Mesendoderm (in vitro differentiated cells): ENCODE results near the gene IKZF1.

Experiments used
- DNase-seq: peaks from one replicate; pipeline ENCODE4 v3.0.0; 2013
- H2AK5ac ChIP-seq: 2 replicates; pipeline ENCODE4 v1.6.1; 2013; ENCODE audit warnings: low read length, inconsistent platforms
- H2BK120ac ChIP-seq: 2 replicates; pipeline ENCODE4 v1.6.1; 2013; ENCODE audit warnings: low read depth, mild to moderate bottlenecking, low read length, moderate library complexity, mixed read lengths
- H2BK15ac ChIP-seq: replicated peaks from 2 replicates; pipeline ENCODE4 v1.6.1; 2013; ENCODE audit warnings: low read depth, mild to moderate bottlenecking, moderate library complexity
- H2BK5ac ChIP-seq: 2 replicates; pipeline ENCODE4 v1.6.1; 2013; ENCODE audit warnings: low read length, inconsistent platforms
- H3K18ac ChIP-seq: 2 replicates; pipeline ENCODE4 v1.6.1; 2013; ENCODE audit warnings: mild to moderate bottlenecking, low read length, mixed read lengths
- H3K23ac ChIP-seq: one replicate; pipeline ENCODE4 v1.6.1; 2013; ENCODE audit warnings: low read length
- H3K27ac ChIP-seq: 2 replicates; pipeline ENCODE4 v1.5.1; 2013; ENCODE audit warnings: low read depth, mild to moderate bottlenecking, inconsistent platforms, low read length, moderate library complexity
- H3K27me3 ChIP-seq: 2 replicates; pipeline ENCODE4 v1.6.1; 2013; ENCODE audit warnings: low read length, control low read depth, mild to moderate bottlenecking, inconsistent platforms; ENCODE audit not compliant: insufficient read depth, poor library complexity
- H3K36me3 ChIP-seq: 2 replicates; pipeline ENCODE4 v1.6.1; 2013; ENCODE audit warnings: low read length, inconsistent platforms; ENCODE audit not compliant: control insufficient read depth, insufficient read depth
- H3K4ac ChIP-seq: one replicate; pipeline ENCODE4 v1.6.1; 2013; ENCODE audit warnings: low read depth, mild to moderate bottlenecking, low read length, moderate library complexity
- H3K4me1 ChIP-seq: 2 replicates; pipeline ENCODE4 v1.6.1; 2013; ENCODE audit warnings: low read depth, low read length, inconsistent platforms; ENCODE audit not compliant: control insufficient read depth
- H3K4me2 ChIP-seq: 2 replicates; pipeline ENCODE4 v1.6.1; 2013; ENCODE audit warnings: low read length
- H3K4me3 ChIP-seq: 2 replicates; pipeline ENCODE4 v1.5.1; 2013; ENCODE audit warnings: mild to moderate bottlenecking, low read length
- H3K56ac ChIP-seq: one replicate; pipeline ENCODE4 v1.6.1; 2013; ENCODE audit warnings: low read length
- H3K79me1 ChIP-seq: 2 replicates; pipeline ENCODE4 v1.6.1; 2013; ENCODE audit warnings: low read length, inconsistent platforms
- H3K79me2 ChIP-seq: 2 replicates; pipeline ENCODE4 v1.6.1; 2013; ENCODE audit warnings: mild to moderate bottlenecking, low read length; ENCODE audit not compliant: control insufficient read depth, insufficient read depth
- H3K9ac ChIP-seq: 2 replicates; pipeline ENCODE4 v1.6.1; 2013; ENCODE audit warnings: low read length, inconsistent platforms
- H4K5ac ChIP-seq: one replicate; pipeline ENCODE4 v1.6.1; 2013; ENCODE audit warnings: low read length
- H4K8ac ChIP-seq: one replicate; pipeline ENCODE4 v1.6.1; 2013; ENCODE audit warnings: low read depth, mild to moderate bottlenecking, control low read depth, low read length, moderate library complexity
- WGBS: extraction: QIAGEN DNeasy Blood & Tissue Kit; methylation state at CpG from one replicate; pipeline ENCODE4 v1.1.7; 2013; ENCODE audit warnings: low lambda C conversion rate, missing lambda C conversion rate; ENCODE audit not compliant: insufficient coverage; ENCODE audit errors: extremely low coverage; 5-methylcytosine and 5-hydroxymethylcytosine counted together

The IKZF1 gene

GRCh38 chr7:50389961-50390360 lies 85.4 kb downstream of the IKZF1 start:
- H3K36me3 ChIP-seq = no peaks in the 10 kb centered on the region
- no peak overlapping the region for H3K9ac ChIP-seq
- no peak overlapping the region for H3K4me2 ChIP-seq
- no peaks in the 10 kb centered on the region for H3K27me3 ChIP-seq
- no peaks in the 10 kb centered on the region for H3K4me1 ChIP-seq
- H3K4me3 ChIP-seq = no peak overlapping the region
- no peak overlapping the region for H3K23ac ChIP-seq
- no peak overlapping the region for H2BK5ac ChIP-seq
- no peak overlapping the region for H2BK15ac ChIP-seq
- H3K79me2 ChIP-seq = no peaks in the 10 kb centered on the region
- H3K79me1 ChIP-seq = no peaks in the 10 kb centered on the region
- WGBS = no CpG with 5 or more reads among the region's 3 CpGs
- H4K5ac ChIP-seq = no peak overlapping the region
- H2AK5ac ChIP-seq = no peak overlapping the region
- no peak for DNase-seq
- no peak overlapping the region for H4K8ac ChIP-seq
- no peak overlapping the region for H3K27ac ChIP-seq
- H3K18ac ChIP-seq = no peak overlapping the region
- H2BK120ac ChIP-seq = no peak overlapping the region
- H3K56ac ChIP-seq = no peak overlapping the region
- H3K4ac ChIP-seq = no peak overlapping the region

- Histone ChIP-seq H2BK15ac (no peak overlapping the region), H2AK5ac (no peak overlapping the region), H2BK5ac (no peak overlapping the region), H3K4ac (no peak overlapping the region), H3K36me3 (no peaks in the 10 kb centered on the region), H3K4me1 (no peaks in the 10 kb centered on the region), H3K56ac (no peak overlapping the region), H3K79me1 (no peaks in the 10 kb centered on the region), H3K18ac (no peak overlapping the region), H3K4me3 (no peak overlapping the region), H4K5ac (no peak overlapping the region), H3K27me3 (no peaks in the 10 kb centered on the region), H3K23ac (no peak overlapping the region), H3K4me2 (no peak overlapping the region), H2BK120ac (no peak overlapping the region), H4K8ac (no peak overlapping the region), H3K9ac (no peak overlapping the region), H3K27ac (no peak overlapping the region), H3K79me2 (no peaks in the 10 kb centered on the region)
- WGBS = no CpG with 5 or more reads among the region's 3 CpGs
- DNase-seq = no peak
Observed at GRCh38 chr7:50391386-50391785, 86.9 kb downstream of the IKZF1 start.

GRCh38 chr7:50393076-50393475 lies 88.6 kb downstream of the IKZF1 start:
- Histone ChIP-seq H3K4me2 (no peak overlapping the region), H4K8ac (no peak overlapping the region), H3K79me1 (no peaks in the 10 kb centered on the region), H3K27ac (no peak overlapping the region), H3K36me3 (no peaks in the 10 kb centered on the region), H3K4me1 (no peaks in the 10 kb centered on the region), H2BK5ac (no peak overlapping the region), H3K23ac (no peak overlapping the region), H3K9ac (no peak overlapping the region), H3K79me2 (no peaks in the 10 kb centered on the region), H3K56ac (no peak overlapping the region), H2BK120ac (no peak overlapping the region), H3K4me3 (no peak overlapping the region), H2AK5ac (no peak overlapping the region), H3K27me3 (no peaks in the 10 kb centered on the region), H3K18ac (no peak overlapping the region), H4K5ac (no peak overlapping the region), H3K4ac (no peak overlapping the region), H2BK15ac (no peak overlapping the region)
- no CpG with 5 or more reads among the region's 1 CpG for WGBS
- no peak for DNase-seq

- Histone ChIP-seq H3K27ac (no peak overlapping the region), H2BK5ac (no peak overlapping the region), H3K9ac (no peak overlapping the region), H3K4ac (no peak overlapping the region), H3K56ac (no peak overlapping the region), H3K79me2 (no peaks in the 10 kb centered on the region), H3K18ac (no peak overlapping the region), H2BK15ac (no peak overlapping the region), H3K79me1 (no peaks in the 10 kb centered on the region), H4K8ac (no peak overlapping the region), H4K5ac (no peak overlapping the region), H2BK120ac (no peak overlapping the region), H2AK5ac (no peak overlapping the region), H3K36me3 (no peaks in the 10 kb centered on the region), H3K4me1 (no peaks in the 10 kb centered on the region), H3K27me3 (no peaks in the 10 kb centered on the region), H3K4me2 (no peak overlapping the region), H3K23ac (no peak overlapping the region), H3K4me3 (no peak overlapping the region)
- no CpG with 5 or more reads among the region's 9 CpGs for WGBS
- no peak for DNase-seq
Observed at GRCh38 chr7:50393547-50394252, 89.2 kb downstream of the IKZF1 start.

- Histone ChIP-seq H3K9ac (no peak overlapping the region), H3K27ac (no peak overlapping the region), H4K5ac (no peak overlapping the region), H3K56ac (no peak overlapping the region), H2BK5ac (no peak overlapping the region), H3K18ac (no peak overlapping the region), H3K4ac (no peak overlapping the region), H3K79me1 (no peaks in the 10 kb centered on the region), H2BK15ac (no peak overlapping the region), H3K4me3 (no peak overlapping the region), H3K23ac (no peak overlapping the region), H4K8ac (no peak overlapping the region), H2BK120ac (no peak overlapping the region), H3K79me2 (no peaks in the 10 kb centered on the region), H3K4me1 (no peaks in the 10 kb centered on the region), H2AK5ac (no peak overlapping the region), H3K36me3 (no peaks in the 10 kb centered on the region), H3K4me2 (no peak overlapping the region), H3K27me3 (no peaks in the 10 kb centered on the region)
- WGBS = no CpG with 5 or more reads among the region's 1 CpG
- no peak for DNase-seq
Observed at GRCh38 chr7:50394315-50394714, 89.8 kb downstream of the IKZF1 start.

GRCh38 chr7:50396856-50397255 lies 92.3 kb downstream of the IKZF1 start:
- Histone ChIP-seq H3K56ac (no peak overlapping the region), H4K5ac (no peak overlapping the region), H2BK15ac (no peak overlapping the region), H4K8ac (no peak overlapping the region), H3K27me3 (no peaks in the 10 kb centered on the region), H2BK120ac (no peak overlapping the region), H3K4me2 (no peak overlapping the region), H3K4me1 (no peaks in the 10 kb centered on the region), H3K4ac (no peak overlapping the region), H2BK5ac (no peak overlapping the region), H2AK5ac (no peak overlapping the region), H3K79me1 (no peaks in the 10 kb centered on the region), H3K9ac (no peak overlapping the region), H3K23ac (no peak overlapping the region), H3K18ac (no peak overlapping the region), H3K36me3 (no peaks in the 10 kb centered on the region), H3K79me2 (no peaks in the 10 kb centered on the region), H3K27ac (no peak overlapping the region), H3K4me3 (no peak overlapping the region)
- WGBS = no CpG with 5 or more reads among the region's 2 CpGs
- no peak for DNase-seq
